ENCODE data around the gene CRTC1. TPM values are rescaled to one million over a fixed set of nuclear protein-coding genes. Genes with fewer than 3 reads are reported as not detected.
A peak's percentile ranks its signal among the peaks of the same experiment; 100 is the strongest.

Gene CRTC1
- total RNA-seq, 1 donor from 2014 or later = 0.79 TPM

GRCh38 chr19:18750295-18750970 lies 67.0 kb downstream of the CRTC1 start:
- no peak for FAIRE-seq
- Histone ChIP-seq H3K4me3 (ENCODE audit: low read depth, low read length) (no peak overlapping the region), H3K27me3 (ENCODE audit: control insufficient read depth, insufficient read depth, low read length) (no peaks in the 10 kb centered on the region), H3K36me3 (ENCODE audit: control insufficient read depth, insufficient read depth, low read length) (no peaks in the 10 kb centered on the region)
- DNase-seq (ENCODE audit: low read depth) = no peak
- TF ChIP-seq CTCF (IDR thresholded peaks at IDR 0.05; ENCODE audit: insufficient read depth, low read length, severe bottlenecking) = no peak

GRCh38 chr19:18751571-18751970 lies 68.1 kb downstream of the CRTC1 start:
- FAIRE-seq = no peak
- no peak for DNase-seq (ENCODE audit: low read depth)
- Histone ChIP-seq H3K27me3 (ENCODE audit: control insufficient read depth, insufficient read depth, low read length) (no peaks in the 10 kb centered on the region), H3K36me3 (ENCODE audit: control insufficient read depth, insufficient read depth, low read length) (no peaks in the 10 kb centered on the region), H3K4me3 (ENCODE audit: low read depth, low read length) (no peak overlapping the region)
- TF ChIP-seq CTCF (IDR thresholded peaks at IDR 0.05; ENCODE audit: insufficient read depth, low read length, severe bottlenecking) = no peak

- Histone ChIP-seq H3K36me3 (ENCODE audit: control insufficient read depth, insufficient read depth, low read length) (no peaks in the 10 kb centered on the region), H3K4me3 (ENCODE audit: low read depth, low read length) (no peak overlapping the region), H3K27me3 (ENCODE audit: control insufficient read depth, insufficient read depth, low read length) (no peaks in the 10 kb centered on the region)
- no peak for DNase-seq (ENCODE audit: low read depth)
- FAIRE-seq = no peak
- TF ChIP-seq CTCF (IDR thresholded peaks at IDR 0.05; ENCODE audit: insufficient read depth, low read length, severe bottlenecking) = no peak
These were observed 71.0 kb downstream of the CRTC1 start for GRCh38 chr19:18754501-18754900.

- Histone ChIP-seq H3K36me3 (ENCODE audit: control insufficient read depth, insufficient read depth, low read length) (no peaks in the 10 kb centered on the region), H3K27me3 (ENCODE audit: control insufficient read depth, insufficient read depth, low read length) (no peaks in the 10 kb centered on the region), H3K4me3 (ENCODE audit: low read depth, low read length) (no peak overlapping the region)
- FAIRE-seq = no peak
- DNase-seq (ENCODE audit: low read depth) = peak; percentile 88
- peak; percentile 21 for TF ChIP-seq CTCF (IDR thresholded peaks at IDR 0.05; ENCODE audit: insufficient read depth, low read length, severe bottlenecking)
These were observed 73.4 kb downstream of the CRTC1 start for GRCh38 chr19:18756896-18757295.

- no peaks in the 10 kb centered on the region for H3K36me3 ChIP-seq (ENCODE audit: control insufficient read depth, insufficient read depth, low read length)
- no peaks in the 10 kb centered on the region for H3K27me3 ChIP-seq (ENCODE audit: control insufficient read depth, insufficient read depth, low read length)
- no peak for FAIRE-seq
- no peak for TF ChIP-seq CTCF (IDR thresholded peaks at IDR 0.05; ENCODE audit: insufficient read depth, low read length, severe bottlenecking)
- no peak for DNase-seq (ENCODE audit: low read depth)
- H3K4me3 ChIP-seq (ENCODE audit: low read depth, low read length) = no peak overlapping the region
These were observed 76.0 kb downstream of the CRTC1 start for GRCh38 chr19:18759304-18759994.
